HG03575 (cell line): ENCODE results near the gene FERMT3.

ENCODE experiments used
- ATAC-seq: cut with Tn5 transposase; IDR thresholded peaks from one replicate; pipeline ENCODE4 v1.9.1; 2021; ENCODE audit not compliant: unreplicated experiment, insufficient number of reproducible peaks, low FRiP score; ENCODE audit errors: extremely low read depth

The FERMT3 gene

GRCh38 chr11:64216879-64217278 lies 10.4 kb downstream of the FERMT3 start:
- ATAC-seq = no peak

- ATAC-seq = no peak
Measured at GRCh38 chr11:64218628-64219353, 12.3 kb downstream of the FERMT3 start.

GRCh38 chr11:64219354-64219684 lies 12.8 kb downstream of the FERMT3 start:
- no peak for ATAC-seq

GRCh38 chr11:64219755-64220154 lies 13.2 kb downstream of the FERMT3 start:
- no peak for ATAC-seq

GRCh38 chr11:64220271-64220670 lies 13.8 kb downstream of the FERMT3 start:
- ATAC-seq = no peak

GRCh38 chr11:64220798-64221197 lies 14.3 kb downstream of the FERMT3 start:
- no peak for ATAC-seq

GRCh38 chr11:64222651-64223000 lies 16.1 kb downstream of the FERMT3 start:
- ATAC-seq = no peak

- no peak for ATAC-seq
Measured at GRCh38 chr11:64223001-64223651, 16.6 kb downstream of the FERMT3 start.

- ATAC-seq = no peak
Measured at GRCh38 chr11:64224151-64224890, 17.8 kb downstream of the FERMT3 start.

GRCh38 chr11:64224891-64225607 lies 18.5 kb downstream of the FERMT3 start:
- ATAC-seq = no peak

- no peak for ATAC-seq
Measured at GRCh38 chr11:64225608-64226506, 19.3 kb downstream of the FERMT3 start, which contains the start of the genes NUDT22 and TRPT1. Gene NUDT22 (plus strand): TSS chr11:64226274. CDS start chr11:64226653, 379 bp downstream. Gene TRPT1 (minus strand): TSS chr11:64226186. CDS start chr11:64225860, 326 bp downstream.

- no peak for ATAC-seq
Measured at GRCh38 chr11:64226507-64227051, 20.1 kb downstream of the FERMT3 start.

GRCh38 chr11:64227405-64227956 lies 21.0 kb downstream of the FERMT3 start:
- ATAC-seq = no peak

GRCh38 chr11:64229090-64229743 lies 22.7 kb downstream of the FERMT3 start:
- ATAC-seq = no peak

- no peak for ATAC-seq
Measured at GRCh38 chr11:64229744-64230170, 23.2 kb downstream of the FERMT3 start.

GRCh38 chr11:64230171-64230984 lies 23.9 kb downstream of the FERMT3 start, which contains the start of gene DNAJC4:
Gene DNAJC4 (plus strand): TSS chr11:64230548. CDS start chr11:64230855, 307 bp downstream.
- ATAC-seq = no peak

- ATAC-seq = no peak
Measured at GRCh38 chr11:64230985-64231365, 24.5 kb downstream of the FERMT3 start.
